Endothelial cell of umbilical vein (primary cell): ENCODE measurements around the gene CDK5RAP2. TPM values are rescaled to one million over a fixed set of nuclear protein-coding genes. Genes with fewer than 3 reads are reported as not detected.

Experiments
- BruUV-seq: library from RNA; stranded (reverse); fragments of 400-500 nt; replicated peaks from 2 replicates; lab custom pipeline; 2021; lab: Mats Ljungman, UMichigan
- CTCF ChIA-PET: fragments of 300-600, 350-600 bp; sonication (Branson Sonifier 250); formaldehyde crosslinking; loops from one replicate; lab custom pipeline; 2021; ENCODE audit warnings: antibody characterized with exemption, inconsistent platforms; lab: Charles Lee
- POLR2A ChIA-PET: fragments of 300-600, 350-600 bp; sonication (Branson Sonifier 250); formaldehyde crosslinking; loops from one replicate; lab custom pipeline; 2021; ENCODE audit warnings: antibody characterized with exemption, inconsistent platforms; lab: Charles Lee
- DNase-seq: peaks from one replicate; pipeline ENCODE4 v3.0.0-alpha.2; 2011; ENCODE audit warnings: low read depth, low spot score
- FAIRE-seq: peaks from 2 replicates; lab custom pipeline; 2011; peaks lifted over from hg19 to GRCh38; lab: Jason Lieb, UNC
- H2AFZ ChIP-seq: 2 replicates; pipeline ENCODE4 v1.6.0; 2012; ENCODE audit warnings: low read depth, low read length, control low read depth, inconsistent platforms
- H3K27ac ChIP-seq: 2 replicates; pipeline ENCODE4 v1.5.1; 2011; ENCODE audit warnings: low read depth, mild to moderate bottlenecking, control low read depth, low read length, moderate library complexity; ENCODE audit not compliant: insufficient read depth
- H3K27me3 ChIP-seq, 2 experiments: 2 replicates each; pipeline versions ENCODE4 v1.6.0 to v1.6.1; 2011; ENCODE audit warnings: low read length in 2 of 2, mixed read lengths in 1 of 2; ENCODE audit not compliant: control insufficient read depth in 2 of 2, insufficient read depth in 2 of 2
- H3K36me3 ChIP-seq, 2 experiments: 2 replicates in 1 of 2; 3 replicates in 1 of 2; pipeline ENCODE4 v1.5.1; 2011; ENCODE audit warnings: low read length in 2 of 2, mild to moderate bottlenecking in 1 of 2, moderate library complexity in 1 of 2; ENCODE audit not compliant: control insufficient read depth in 2 of 2, insufficient read depth in 2 of 2; ENCODE audit errors: extremely low read depth in 1 of 2
- H3K4me1 ChIP-seq: 3 replicates; pipeline ENCODE4 v1.5.1; 2011; ENCODE audit warnings: mild to moderate bottlenecking, low read length; ENCODE audit not compliant: control insufficient read depth, insufficient read depth; ENCODE audit errors: extremely low read depth
- H3K4me2 ChIP-seq: 2 replicates; pipeline ENCODE4 v1.6.1; 2011; ENCODE audit warnings: low read length, control low read depth, mixed read lengths; ENCODE audit not compliant: insufficient read depth
- H3K4me3 ChIP-seq, 3 experiments: fragments of 200-600 bp in 1 of 3; sonication (generic), shearing (Covaris generic) in 1 of 3; replicated peaks in 1 of 3; 2 replicates each; pipeline ENCODE4 v1.5.1; 2011 to 2016; ENCODE audit warnings: control low read depth in 3 of 3, low read length in 3 of 3, mild to moderate bottlenecking in 2 of 3, inconsistent platforms in 1 of 3, low read depth in 1 of 3, moderate library complexity in 1 of 3; ENCODE audit not compliant: insufficient read depth in 1 of 3
- H3K79me2 ChIP-seq: 2 replicates; pipeline ENCODE4 v1.6.0; 2012; ENCODE audit warnings: low read length, inconsistent platforms; ENCODE audit not compliant: control insufficient read depth, insufficient read depth
- H3K9ac ChIP-seq: replicated peaks from 2 replicates; pipeline ENCODE3; 2011; ENCODE audit warnings: low read length, control low read depth; ENCODE audit not compliant: insufficient read depth; ENCODE audit errors: extremely low read depth
- H3K9me1 ChIP-seq: replicated peaks from 3 replicates; pipeline ENCODE4 v1.6.0; 2011; ENCODE audit warnings: mild to moderate bottlenecking, low read length; ENCODE audit not compliant: control insufficient read depth, insufficient read depth; ENCODE audit errors: extremely low read depth
- H3K9me3 ChIP-seq: replicated peaks from 2 replicates; pipeline ENCODE4 v1.5.1; 2012; ENCODE audit warnings: low read length, inconsistent platforms; ENCODE audit not compliant: control insufficient read depth, insufficient read depth
- H4K20me1 ChIP-seq: replicated peaks from 2 replicates; pipeline ENCODE3; 2011; ENCODE audit warnings: mild to moderate bottlenecking, low read length; ENCODE audit not compliant: control insufficient read depth, insufficient read depth; ENCODE audit errors: extremely low read depth
- CTCF ChIP-seq, 2 donors: IDR thresholded peaks; 1 replicate in 1 of 2; 2 replicates in 1 of 2; pipeline ENCODE4 v1.5.1; 2011; ENCODE audit warnings: low read length in 2 of 2, mild to moderate bottlenecking in 2 of 2, moderate library complexity in 2 of 2, control low read depth in 1 of 2, inconsistent platforms in 1 of 2, low read depth in 1 of 2; ENCODE audit not compliant: insufficient read depth in 1 of 2; ENCODE audit errors: extremely low read depth in 1 of 2
- EZH2 ChIP-seq: IDR thresholded peaks from 2 replicates; pipeline ENCODE4 v1.6.1; 2012; ENCODE audit warnings: borderline replicate concordance, low read depth, mild to moderate bottlenecking, moderate library complexity, low read length, inconsistent platforms; ENCODE audit not compliant: severe bottlenecking
- FOS ChIP-seq: IDR thresholded peaks from 2 replicates; pipeline ENCODE4 v1.6.1; 2011; ENCODE audit warnings: mild to moderate bottlenecking, low read length, moderate library complexity, borderline replicate concordance; ENCODE audit not compliant: insufficient read depth
- GATA2 ChIP-seq: IDR thresholded peaks from 2 replicates; pipeline ENCODE4 v1.7.0; 2011; ENCODE audit warnings: low read depth, mild to moderate bottlenecking, moderate library complexity, mixed read lengths, low read length; ENCODE audit not compliant: insufficient read length, insufficient read depth
- JUN ChIP-seq: IDR thresholded peaks from 2 replicates; pipeline ENCODE4 v1.6.1; 2011; ENCODE audit warnings: borderline replicate concordance, low read depth; ENCODE audit not compliant: insufficient read length, insufficient read depth
- MAX ChIP-seq: IDR thresholded peaks from 2 replicates; pipeline ENCODE4 v1.6.1; 2011; ENCODE audit not compliant: insufficient read depth, insufficient read length
- MYC ChIP-seq: IDR thresholded peaks from one replicate; pipeline ENCODE4 v1.6.1; 2011; ENCODE audit warnings: mild to moderate bottlenecking, low read depth, low read length
- POLR2AphosphoS5 ChIP-seq: IDR thresholded peaks from 2 replicates; pipeline ENCODE4 v1.6.1; 2012; ENCODE audit warnings: low read depth, mild to moderate bottlenecking, control low read depth, low read length, moderate library complexity; ENCODE audit not compliant: insufficient read depth
- dilution Hi-C: fragments of 300-500 bp; cut with MboI; formaldehyde crosslinking; loops from one replicate; pipeline ENCODE4 v1.15.0; 2019; ENCODE audit warnings: low sequenced_read_pairs; ENCODE audit not compliant: extremely low pct_ligation_motif_present
- intact Hi-C: fragments of 100-400 bp; cut with micrococcal nuclease; formaldehyde crosslinking; loops from one replicate; pipeline ENCODE4 v1.10.0; 2022
- polyA plus RNA-seq, 4 experiments: library from polyadenylated mRNA; depleted of rRNA in 3 of 4; stranded (reverse) in 3 of 4; unstranded in 1 of 4; fragments of >200 nt; gene quantifications; 2 replicates each; pipeline versions ENCODE4 v1.2.1 to v1.2.3, GENCODE V29; 2011 to 2012; ENCODE audit warnings: missing spikeins in 1 of 4
- total RNA-seq: library from RNA; stranded (reverse); gene quantifications from 2 replicates; pipeline ENCODE4 v1.2.3, GENCODE V29; 2021

CDK5RAP2 gene
- total and polyA plus RNA-seq, 2 donors (not counting 3 experiments of a cell fraction or from before 2014, with no cell fraction given): 17.5 to 56.7 TPM

GRCh38 chr9:120433701-120434100, 146.3 kb downstream of the CDK5RAP2 start:
- intact Hi-C loops: no loop called here
- Histone ChIP-seq H3K27ac (no peak overlapping the region), H2AFZ (no peak overlapping the region), H3K4me1 (peaks cover 5% of the 10 kb centered on the region), H3K4me2 (no peak overlapping the region), H3K9ac (no peak overlapping the region), H3K79me2 (no peaks in the 10 kb centered on the region), H3K36me3 (peaks cover 0 to 2% of the 10 kb centered on the region in 2 experiments), H4K20me1 (no peaks in the 10 kb centered on the region), H3K27me3 (no peaks in the 10 kb centered on the region), H3K9me3 (no peaks in the 10 kb centered on the region), H3K9me1 (no peaks in the 10 kb centered on the region), H3K4me3 (no peak overlapping the region)
- FAIRE-seq (no peak), DNase-seq (no peak)
- BruUV-seq: no TSS peak
- TF ChIP-seq GATA2 (no peak), POLR2AphosphoS5 (no peak), EZH2 (no peak), JUN (no peak), MYC (no peak), FOS (no peak), CTCF (IDR thresholded peaks at IDR 0.05; ENCODE audit: extremely low read depth in 1 of 2, insufficient read depth in 1 of 2, low read depth in 1 of 2, low read length in 2 of 2) (no peak), MAX (no peak)
- ChIA-PET CTCF (interaction anchor here (1.3 kb wide), 1 partner anchor 44 kb away, joined by 5 read pairs; no protein-coding TSS in a partner anchor), POLR2A (no interaction called here)
- dilution Hi-C loops: no loop called here
